GM23338 (cell line): ENCODE results near the gene DET1. TPM values are rescaled to one million over a fixed set of nuclear protein-coding genes. Genes with fewer than 3 reads are reported as not detected.
"Not testable (repeated sequence)": the region's sequence is repeated elsewhere in the genome, so short reads cannot be mapped to it uniquely, and the experiment has no call there.

Experiments used
- ATAC-seq: fragments of 200-7000 bp; cut with Tn5 transposase; 3 replicates; pipeline ENCODE4 v1.9.1; 2020
- DNase-seq: peaks from one replicate; pipeline ENCODE4 v3.0.0-alpha.2; 2015; ENCODE audit warnings: low spot score
- H2AFZ ChIP-seq: fragments of 200-600 bp; sonication (generic); 2 replicates; pipeline ENCODE4 v1.8.0; 2016; ENCODE audit warnings: antibody characterized with exemption, mild to moderate bottlenecking, moderate library complexity
- H3F3A ChIP-seq: fragments of 200-600 bp; sonication (generic); replicated peaks from 2 replicates; pipeline ENCODE4 v1.8.0; 2017; ENCODE audit warnings: antibody characterized with exemption, mixed run types, low read depth
- H3K27ac ChIP-seq: fragments of 200-600 bp; sonication (generic); 2 replicates; pipeline ENCODE4 v1.6.1; 2016; ENCODE audit warnings: low read depth
- H3K27me3 ChIP-seq: fragments of 200-600 bp; sonication (generic); 2 replicates; pipeline ENCODE4 v1.8.0; 2016; ENCODE audit warnings: mild to moderate bottlenecking, mixed run types, moderate library complexity; ENCODE audit not compliant: insufficient read depth
- H3K36me3 ChIP-seq: fragments of 200-600 bp; sonication (generic); 2 replicates; pipeline ENCODE4 v1.8.0; 2016; ENCODE audit warnings: mild to moderate bottlenecking; ENCODE audit not compliant: insufficient read depth
- H3K4me1 ChIP-seq: fragments of 200-600 bp; sonication (generic); 2 replicates; pipeline ENCODE4 v1.8.0; 2016; ENCODE audit warnings: mild to moderate bottlenecking, moderate library complexity; ENCODE audit not compliant: insufficient read depth
- H3K4me2 ChIP-seq: fragments of 200-600 bp; sonication (generic); 2 replicates; pipeline ENCODE4 v1.7.1; 2017; ENCODE audit warnings: mixed run types
- H3K4me3 ChIP-seq: fragments of 200-600 bp; sonication (generic); 2 replicates; pipeline ENCODE4 v1.6.1; 2016; ENCODE audit warnings: mixed run types
- H3K79me2 ChIP-seq: fragments of 200-600 bp; sonication (generic); replicated peaks from 2 replicates; pipeline ENCODE4 v1.8.0; 2017; ENCODE audit warnings: mild to moderate bottlenecking; ENCODE audit not compliant: insufficient read depth
- H3K9me2 ChIP-seq: fragments of 200-600 bp; sonication (generic); 2 replicates; pipeline ENCODE4 v1.8.0; 2017; ENCODE audit not compliant: insufficient read depth
- H4K20me1 ChIP-seq: fragments of 200-600 bp; sonication (generic); replicated peaks from 2 replicates; pipeline ENCODE4 v1.8.0; 2017; ENCODE audit warnings: mild to moderate bottlenecking; ENCODE audit not compliant: insufficient read depth
- H3K27ac Mint-ChIP-seq: 2 replicates; pipeline ENCODE4 v1.8.0; 2020; ENCODE audit warnings: inconsistent platforms, mild to moderate bottlenecking, moderate library complexity, mixed read lengths
- H3K27me3 Mint-ChIP-seq: 3 replicates; pipeline ENCODE4 v1.8.0; 2022; ENCODE audit warnings: low read depth, mild to moderate bottlenecking, moderate library complexity, mixed read lengths, inconsistent platforms; ENCODE audit not compliant: insufficient read depth, poor library complexity
- H3K36me3 Mint-ChIP-seq: 3 replicates; pipeline ENCODE4 v1.8.0; 2021; ENCODE audit warnings: low read depth, mild to moderate bottlenecking, inconsistent platforms, moderate library complexity, mixed read lengths
- H3K4me1 Mint-ChIP-seq: 3 replicates; pipeline ENCODE4 v1.8.0; 2020; ENCODE audit warnings: mild to moderate bottlenecking, inconsistent platforms, mixed read lengths
- H3K4me3 Mint-ChIP-seq: 3 replicates; pipeline ENCODE4 v1.8.0; 2021; ENCODE audit warnings: moderate library complexity, mild to moderate bottlenecking, inconsistent platforms, mixed read lengths
- H3K9me3 Mint-ChIP-seq: 3 replicates; pipeline ENCODE4 v1.8.0; 2020; ENCODE audit warnings: moderate library complexity, mild to moderate bottlenecking, inconsistent platforms, mixed read lengths
- CREB1 ChIP-seq: fragments of 250-450 bp; sonication (Bioruptor Pico); IDR thresholded peaks from 2 replicates; pipeline ENCODE4 v1.5.0; 2020; ENCODE audit warnings: low read depth, mild to moderate bottlenecking, moderate library complexity
- ETS1 ChIP-seq: IDR thresholded peaks from 2 replicates; pipeline ENCODE4 v1.6.1; 2016; ENCODE audit warnings: antibody characterized with exemption
- EZH2 ChIP-seq: fragments of 200-600 bp; sonication (generic); IDR thresholded peaks from one replicate; pipeline ENCODE4 v1.8.0; 2017; ENCODE audit warnings: antibody characterized with exemption, mild to moderate bottlenecking, low read depth; ENCODE audit not compliant: unreplicated experiment
- EZH2phosphoT487 ChIP-seq: fragments of 200-600 bp; sonication (generic); IDR thresholded peaks from one replicate; pipeline ENCODE4 v1.8.1; 2018; ENCODE audit warnings: antibody characterized with exemption; ENCODE audit not compliant: unreplicated experiment
- JUNB ChIP-seq: IDR thresholded peaks from one replicate; pipeline ENCODE4 v1.6.1; 2016; ENCODE audit warnings: antibody characterized with exemption; ENCODE audit not compliant: unreplicated experiment
- NANOG ChIP-seq: IDR thresholded peaks from 2 replicates; pipeline ENCODE4 v1.6.1; 2016; ENCODE audit warnings: antibody characterized with exemption, borderline replicate concordance
- POLR2AphosphoS5 ChIP-seq: IDR thresholded peaks from 2 replicates; pipeline ENCODE4 v1.6.1; 2016; ENCODE audit warnings: antibody characterized with exemption, low read depth
- REST ChIP-seq: IDR thresholded peaks from one replicate; pipeline ENCODE4 v1.6.1; 2018; ENCODE audit warnings: antibody characterized with exemption; ENCODE audit not compliant: unreplicated experiment
- STAT1 ChIP-seq: IDR thresholded peaks from one replicate; pipeline ENCODE4 v1.6.1; 2016; ENCODE audit warnings: antibody characterized with exemption; ENCODE audit not compliant: unreplicated experiment
- ZNF114 ChIP-seq: fragments of 250-450 bp; sonication (Bioruptor Pico); IDR thresholded peaks from 2 replicates; pipeline ENCODE4 v1.5.0; 2020; ENCODE audit warnings: mild to moderate bottlenecking, moderate library complexity
- polyA plus RNA-seq: library from polyadenylated mRNA; unstranded; fragments of >200 nt; fragmentation: Nextera tagmentation; extraction: Ambion mirVana; gene quantifications from 2 replicates; pipeline ENCODE4 v1.2.1, GENCODE V29; 2016
- total RNA-seq: library from RNA; depleted of rRNA; stranded (reverse); fragments of >200 nt; shearing (Covaris generic); gene quantifications from 2 replicates; pipeline ENCODE4 v1.2.3, GENCODE V29; 2014
- TF ChIP-seq, protein P1 (sequence below): fragments of 250-450 bp; sonication (Bioruptor Pico); IDR thresholded peaks from 2 replicates; pipeline ENCODE4 v1.5.0; 2020; ENCODE audit warnings: mild to moderate bottlenecking, moderate library complexity

DET1 gene
- total and polyA plus RNA-seq, 2 experiments from 2014 or later, result 4.2 to 8.6 TPM

DNA sequence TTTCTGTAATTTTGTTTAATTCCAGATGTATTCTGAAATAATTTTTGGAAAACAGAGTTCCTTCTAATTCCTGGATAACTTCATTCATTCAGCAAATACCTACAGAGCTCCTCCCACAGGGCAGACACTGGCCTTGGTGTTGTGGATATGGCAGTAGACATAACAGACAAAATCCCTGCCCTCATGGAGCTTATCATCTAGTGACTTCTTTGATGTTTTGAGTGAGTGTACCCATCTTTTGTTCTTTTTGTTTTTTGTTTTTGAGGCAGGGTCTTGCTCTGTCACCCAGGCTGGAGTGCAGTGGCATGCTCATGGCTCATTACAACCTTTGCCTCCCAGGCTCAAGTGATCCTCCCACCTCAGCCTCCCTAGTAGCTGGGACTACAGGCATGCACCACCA is 21.1 kb downstream of the DET1 start:
- no peaks in the 10 kb centered on the region for H3K4me1 ChIP-seq
- no peak overlapping the region for H3K27ac ChIP-seq
- TF ChIP-seq EZH2phosphoT487 (no peak), POLR2AphosphoS5 (no peak), STAT1 (no peak), ETS1 (no peak), NANOG (no peak), JUNB (no peak), REST (no peak), ZNF114 (no peak), EZH2 (no peak), CREB1 (CRISPR knock-in tag) (no peak)
- TF ChIP-seq, protein P1, sequence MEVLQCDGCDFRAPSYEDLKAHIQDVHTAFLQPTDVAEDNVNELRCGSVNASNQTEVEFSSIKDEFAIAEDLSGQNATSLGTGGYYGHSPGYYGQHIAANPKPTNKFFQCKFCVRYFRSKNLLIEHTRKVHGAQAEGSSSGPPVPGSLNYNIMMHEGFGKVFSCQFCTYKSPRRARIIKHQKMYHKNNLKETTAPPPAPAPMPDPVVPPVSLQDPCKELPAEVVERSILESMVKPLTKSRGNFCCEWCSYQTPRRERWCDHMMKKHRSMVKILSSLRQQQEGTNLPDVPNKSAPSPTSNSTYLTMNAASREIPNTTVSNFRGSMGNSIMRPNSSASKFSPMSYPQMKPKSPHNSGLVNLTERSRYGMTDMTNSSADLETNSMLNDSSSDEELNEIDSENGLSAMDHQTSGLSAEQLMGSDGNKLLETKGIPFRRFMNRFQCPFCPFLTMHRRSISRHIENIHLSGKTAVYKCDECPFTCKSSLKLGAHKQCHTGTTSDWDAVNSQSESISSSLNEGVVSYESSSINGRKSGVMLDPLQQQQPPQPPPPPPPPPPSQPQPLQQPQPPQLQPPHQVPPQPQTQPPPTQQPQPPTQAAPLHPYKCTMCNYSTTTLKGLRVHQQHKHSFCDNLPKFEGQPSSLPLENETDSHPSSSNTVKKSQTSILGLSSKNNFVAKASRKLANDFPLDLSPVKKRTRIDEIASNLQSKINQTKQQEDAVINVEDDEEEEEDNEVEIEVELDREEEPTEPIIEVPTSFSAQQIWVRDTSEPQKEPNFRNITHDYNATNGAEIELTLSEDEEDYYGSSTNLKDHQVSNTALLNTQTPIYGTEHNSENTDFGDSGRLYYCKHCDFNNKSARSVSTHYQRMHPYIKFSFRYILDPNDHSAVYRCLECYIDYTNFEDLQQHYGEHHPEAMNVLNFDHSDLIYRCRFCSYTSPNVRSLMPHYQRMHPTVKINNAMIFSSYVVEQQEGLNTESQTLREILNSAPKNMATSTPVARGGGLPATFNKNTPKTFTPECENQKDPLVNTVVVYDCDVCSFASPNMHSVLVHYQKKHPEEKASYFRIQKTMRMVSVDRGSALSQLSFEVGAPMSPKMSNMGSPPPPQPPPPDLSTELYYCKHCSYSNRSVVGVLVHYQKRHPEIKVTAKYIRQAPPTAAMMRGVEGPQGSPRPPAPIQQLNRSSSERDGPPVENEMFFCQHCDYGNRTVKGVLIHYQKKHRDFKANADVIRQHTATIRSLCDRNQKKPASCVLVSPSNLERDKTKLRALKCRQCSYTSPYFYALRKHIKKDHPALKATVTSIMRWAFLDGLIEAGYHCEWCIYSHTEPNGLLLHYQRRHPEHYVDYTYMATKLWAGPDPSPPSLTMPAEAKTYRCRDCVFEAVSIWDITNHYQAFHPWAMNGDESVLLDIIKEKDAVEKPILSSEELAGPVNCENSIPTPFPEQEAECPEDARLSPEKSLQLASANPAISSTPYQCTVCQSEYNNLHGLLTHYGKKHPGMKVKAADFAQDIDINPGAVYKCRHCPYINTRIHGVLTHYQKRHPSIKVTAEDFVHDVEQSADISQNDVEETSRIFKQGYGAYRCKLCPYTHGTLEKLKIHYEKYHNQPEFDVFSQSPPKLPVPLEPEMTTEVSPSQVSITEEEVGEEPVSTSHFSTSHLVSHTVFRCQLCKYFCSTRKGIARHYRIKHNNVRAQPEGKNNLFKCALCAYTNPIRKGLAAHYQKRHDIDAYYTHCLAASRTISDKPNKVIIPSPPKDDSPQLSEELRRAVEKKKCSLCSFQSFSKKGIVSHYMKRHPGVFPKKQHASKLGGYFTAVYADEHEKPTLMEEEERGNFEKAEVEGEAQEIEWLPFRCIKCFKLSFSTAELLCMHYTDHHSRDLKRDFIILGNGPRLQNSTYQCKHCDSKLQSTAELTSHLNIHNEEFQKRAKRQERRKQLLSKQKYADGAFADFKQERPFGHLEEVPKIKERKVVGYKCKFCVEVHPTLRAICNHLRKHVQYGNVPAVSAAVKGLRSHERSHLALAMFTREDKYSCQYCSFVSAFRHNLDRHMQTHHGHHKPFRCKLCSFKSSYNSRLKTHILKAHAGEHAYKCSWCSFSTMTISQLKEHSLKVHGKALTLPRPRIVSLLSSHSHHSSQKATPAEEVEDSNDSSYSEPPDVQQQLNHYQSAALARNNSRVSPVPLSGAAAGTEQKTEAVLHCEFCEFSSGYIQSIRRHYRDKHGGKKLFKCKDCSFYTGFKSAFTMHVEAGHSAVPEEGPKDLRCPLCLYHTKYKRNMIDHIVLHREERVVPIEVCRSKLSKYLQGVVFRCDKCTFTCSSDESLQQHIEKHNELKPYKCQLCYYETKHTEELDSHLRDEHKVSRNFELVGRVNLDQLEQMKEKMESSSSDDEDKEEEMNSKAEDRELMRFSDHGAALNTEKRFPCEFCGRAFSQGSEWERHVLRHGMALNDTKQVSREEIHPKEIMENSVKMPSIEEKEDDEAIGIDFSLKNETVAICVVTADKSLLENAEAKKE (CRISPR knock-in tag), result no peak
- no peaks in the 10 kb centered on the region for H4K20me1 ChIP-seq
- H3K9me3 Mint-ChIP-seq, result peaks cover 7% of the 10 kb centered on the region; the same call in 2 of the 3 replicates
- H3K27ac Mint-ChIP-seq, result no peak overlapping the region
- H3K4me3 ChIP-seq, result no peak overlapping the region
- DNase-seq (no peak), ATAC-seq (no peak)
- no peaks in the 10 kb centered on the region for H3F3A ChIP-seq
- no peaks in the 10 kb centered on the region; the same call in 1 of the 2 replicates for H3K9me2 ChIP-seq
- H3K79me2 ChIP-seq, result no peaks in the 10 kb centered on the region
- H3K4me3 Mint-ChIP-seq, result no peak overlapping the region
- no peaks in the 10 kb centered on the region for H3K36me3 ChIP-seq
- no peaks in the 10 kb centered on the region for H3K4me1 Mint-ChIP-seq
- peaks cover 41% of the 10 kb centered on the region; the same call in 2 of the 3 replicates for H3K36me3 Mint-ChIP-seq
- H3K4me2 ChIP-seq, result no peak overlapping the region
- H3K27me3 ChIP-seq, result no peaks in the 10 kb centered on the region
- no peak overlapping the region for H2AFZ ChIP-seq
- H3K27me3 Mint-ChIP-seq, result peaks cover 4% of the 10 kb centered on the region

GRCh38 chr15:88524094-88524493 is 22.4 kb downstream of the DET1 start:
- H3K4me3 Mint-ChIP-seq, H3F3A ChIP-seq, ATAC-seq, H3K27ac Mint-ChIP-seq, H3K27ac ChIP-seq, H3K4me2 ChIP-seq, H3K9me3 Mint-ChIP-seq, DNase-seq, H3K4me1 Mint-ChIP-seq, H3K9me2 ChIP-seq, H3K27me3 ChIP-seq, H3K4me3 ChIP-seq, H3K36me3 ChIP-seq, H3K4me1 ChIP-seq, H2AFZ ChIP-seq, H4K20me1 ChIP-seq, H3K27me3 Mint-ChIP-seq, H3K79me2 ChIP-seq: not testable (repeated sequence)
- peaks cover 38% of the 10 kb centered on the region; the same call in 2 of the 3 replicates for H3K36me3 Mint-ChIP-seq
